Upper lobe of right lung (tissue), 1 donor: ENCODE data around the gene C14orf132. TPM values are rescaled to one million over a fixed set of nuclear protein-coding genes. Genes with fewer than 3 reads are reported as not detected.

Experiments
- ATAC-seq: fragments of 200-7000 bp; cut with Tn5 transposase; one replicate; pipeline ENCODE4 v1.9.1; 2020; ENCODE audit warnings: mild to moderate bottlenecking, moderate library complexity
- DNase-seq: peaks from one replicate; pipeline ENCODE4 v3.0.0-alpha.2; 2020
- H3K27ac ChIP-seq: fragments of 200-600 bp; one replicate; pipeline ENCODE4 v1.8.0; 2022
- H3K27me3 ChIP-seq: fragments of 200-600 bp; one replicate; pipeline ENCODE4 v1.8.0; 2022; ENCODE audit warnings: mild to moderate bottlenecking
- H3K36me3 ChIP-seq: fragments of 200-600 bp; one replicate; pipeline ENCODE4 v1.8.0; 2022
- H3K4me1 ChIP-seq: fragments of 200-600 bp; one replicate; pipeline ENCODE4 v1.8.0; 2022
- H3K4me3 ChIP-seq: fragments of 200-600 bp; one replicate; pipeline ENCODE4 v1.8.0; 2022; ENCODE audit warnings: mild to moderate bottlenecking
- H3K9me3 ChIP-seq: fragments of 200-600 bp; one replicate; pipeline ENCODE4 v1.8.0; 2022
- intact Hi-C: fragments of 100-400 bp; cut with DNase I; formaldehyde crosslinking; loops from one replicate; pipeline ENCODE4 v1.11.0; 2022
- total RNA-seq: library from RNA; stranded (reverse); fragmentation: NEBNext Ultra II Directional; extraction: Animal tissue kit (Norgen Biotek cat#: 25700); gene quantifications from one replicate; pipeline ENCODE4 v1.2.1, GENCODE V29; 2021
- TF ChIP-seq, protein P1 (sequence below): fragments of 200-600 bp; IDR thresholded peaks from one replicate; pipeline ENCODE4 v1.8.0; 2022; ENCODE audit warnings: antibody characterized with exemption
- donor health status: DM: no; HTN: yes; CAD: no; lungs with severe emphysema.

Gene C14orf132
- total RNA-seq, 1 donor from 2014 or later, result 63.1 TPM

DNA sequence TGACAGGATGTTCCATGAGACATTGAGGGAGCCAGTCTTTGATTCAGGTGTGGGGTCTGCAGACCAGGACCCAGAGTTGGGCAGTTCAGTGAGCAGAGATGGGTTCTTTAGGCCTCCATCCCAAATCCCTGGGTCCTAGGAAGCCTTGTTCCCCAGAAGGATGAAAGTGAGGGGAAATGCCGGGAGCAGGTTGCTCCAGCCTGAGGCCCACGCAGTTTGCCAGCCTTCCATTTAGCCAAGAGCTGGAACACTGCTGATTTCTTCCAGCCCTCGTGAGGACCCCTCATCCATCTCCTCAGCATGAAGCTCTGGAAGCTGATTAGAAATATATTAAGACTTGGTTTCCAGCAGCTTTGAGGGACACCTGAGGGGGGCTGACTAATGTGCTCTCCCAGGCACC, 12.1 kb downstream of the C14orf132 start:
- no peak overlapping the region for H3K27ac ChIP-seq
- H3K4me3 ChIP-seq, result no peak overlapping the region
- intact Hi-C loops, result no loop called here
- TF ChIP-seq, protein P1, sequence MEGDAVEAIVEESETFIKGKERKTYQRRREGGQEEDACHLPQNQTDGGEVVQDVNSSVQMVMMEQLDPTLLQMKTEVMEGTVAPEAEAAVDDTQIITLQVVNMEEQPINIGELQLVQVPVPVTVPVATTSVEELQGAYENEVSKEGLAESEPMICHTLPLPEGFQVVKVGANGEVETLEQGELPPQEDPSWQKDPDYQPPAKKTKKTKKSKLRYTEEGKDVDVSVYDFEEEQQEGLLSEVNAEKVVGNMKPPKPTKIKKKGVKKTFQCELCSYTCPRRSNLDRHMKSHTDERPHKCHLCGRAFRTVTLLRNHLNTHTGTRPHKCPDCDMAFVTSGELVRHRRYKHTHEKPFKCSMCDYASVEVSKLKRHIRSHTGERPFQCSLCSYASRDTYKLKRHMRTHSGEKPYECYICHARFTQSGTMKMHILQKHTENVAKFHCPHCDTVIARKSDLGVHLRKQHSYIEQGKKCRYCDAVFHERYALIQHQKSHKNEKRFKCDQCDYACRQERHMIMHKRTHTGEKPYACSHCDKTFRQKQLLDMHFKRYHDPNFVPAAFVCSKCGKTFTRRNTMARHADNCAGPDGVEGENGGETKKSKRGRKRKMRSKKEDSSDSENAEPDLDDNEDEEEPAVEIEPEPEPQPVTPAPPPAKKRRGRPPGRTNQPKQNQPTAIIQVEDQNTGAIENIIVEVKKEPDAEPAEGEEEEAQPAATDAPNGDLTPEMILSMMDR, result no peak
- ATAC-seq, result no peak
- H3K4me1 ChIP-seq, result no peaks in the 10 kb centered on the region
- DNase-seq, result no peak
- no peaks in the 10 kb centered on the region for H3K9me3 ChIP-seq
- peaks cover 12% of the 10 kb centered on the region for H3K36me3 ChIP-seq
- no peaks in the 10 kb centered on the region for H3K27me3 ChIP-seq

DNA sequence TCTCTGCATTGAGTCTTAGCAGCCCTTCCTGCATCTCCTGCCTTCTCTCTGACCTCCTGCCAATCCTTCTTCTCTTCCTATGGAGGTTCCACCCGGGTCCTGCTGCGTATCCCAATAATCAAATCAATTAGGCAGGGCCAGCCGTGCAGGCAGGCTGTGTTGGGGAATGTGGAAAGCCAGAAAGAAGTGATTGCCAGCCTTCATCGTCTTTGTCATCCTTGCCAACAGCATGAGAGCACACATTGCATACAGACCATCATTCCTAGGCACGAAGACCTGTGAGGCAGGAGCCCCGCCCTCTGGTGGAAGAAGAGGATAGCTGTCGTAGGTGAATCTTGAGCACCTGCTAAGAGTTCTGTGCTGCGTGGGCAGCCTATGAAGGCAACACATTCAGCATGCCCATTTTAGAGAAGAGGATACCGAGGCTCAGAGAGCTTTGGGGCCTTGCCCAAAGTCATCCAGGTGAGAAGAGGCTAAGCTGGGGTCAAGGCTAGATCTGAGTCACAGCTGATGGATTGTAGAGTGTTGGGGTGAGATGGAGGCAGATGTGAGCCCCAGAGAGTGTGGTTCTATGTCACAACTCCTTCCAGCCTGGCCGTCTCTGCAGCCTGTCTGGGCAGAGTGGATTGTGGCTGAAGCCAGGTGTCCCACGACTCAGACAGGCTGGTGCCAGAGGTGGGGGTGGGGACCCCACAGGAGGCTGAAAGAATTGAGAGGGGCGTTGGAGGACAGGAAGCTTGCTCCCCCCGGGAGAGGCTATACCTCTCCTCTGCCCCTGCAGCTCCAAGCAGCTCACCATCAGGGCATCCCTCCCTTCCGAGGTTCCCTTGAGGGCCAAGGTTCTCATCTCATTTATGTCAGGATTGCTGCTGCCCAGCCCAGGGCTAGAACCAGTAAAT, 12.7 kb downstream of the C14orf132 start:
- intact Hi-C loops, result no loop called here
- Histone ChIP-seq H3K9me3 (no peaks in the 10 kb centered on the region), H3K27me3 (no peaks in the 10 kb centered on the region), H3K27ac (no peak overlapping the region), H3K4me1 (no peaks in the 10 kb centered on the region), H3K36me3 (peaks cover 12% of the 10 kb centered on the region), H3K4me3 (no peak overlapping the region)
- ATAC-seq (no peak), DNase-seq (no peak)
- TF ChIP-seq, protein P1, result no peak

DNA sequence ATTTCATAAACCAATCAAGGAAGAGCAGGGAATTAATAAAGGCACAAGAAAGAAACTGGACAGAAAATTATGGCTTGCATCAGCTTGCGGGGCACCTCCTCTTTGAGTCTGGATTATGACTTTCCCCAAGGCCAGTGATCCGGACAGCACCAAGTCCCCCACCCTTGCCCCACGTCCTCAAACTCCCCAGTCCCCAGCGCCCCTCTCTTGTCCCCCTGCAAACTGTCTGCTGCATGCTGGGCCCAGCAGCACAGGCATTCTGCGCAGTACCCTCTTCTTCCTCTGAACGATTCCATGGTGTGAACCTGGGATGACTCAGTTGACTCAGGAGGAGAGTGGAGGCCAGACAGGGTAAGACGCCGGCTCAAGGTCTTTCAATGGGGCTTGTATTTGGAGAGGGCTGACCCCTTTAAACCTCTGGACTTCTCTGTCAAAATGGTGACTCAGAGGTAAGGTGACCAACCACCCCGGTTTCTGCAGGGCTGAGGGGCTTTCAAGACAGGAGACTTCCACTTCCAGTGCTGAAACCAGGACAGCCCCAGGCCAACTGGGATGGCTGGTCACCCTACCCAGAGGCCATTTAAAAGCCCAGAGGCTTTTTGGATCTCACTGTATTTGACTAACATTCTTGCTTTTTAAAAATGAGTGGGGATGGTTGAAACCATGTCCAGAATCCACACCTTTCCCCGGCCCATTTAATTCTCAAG, 13.5 kb downstream of the C14orf132 start:
- TF ChIP-seq, protein P1, result no peak
- H3K36me3 ChIP-seq, result peaks cover 12% of the 10 kb centered on the region
- ATAC-seq (no peak), DNase-seq (no peak)
- H3K27me3 ChIP-seq, result no peaks in the 10 kb centered on the region
- no peak overlapping the region for H3K4me3 ChIP-seq
- H3K9me3 ChIP-seq, result no peaks in the 10 kb centered on the region
- intact Hi-C loops, result no loop called here
- H3K27ac ChIP-seq, result no peak overlapping the region
- H3K4me1 ChIP-seq, result no peaks in the 10 kb centered on the region

DNA sequence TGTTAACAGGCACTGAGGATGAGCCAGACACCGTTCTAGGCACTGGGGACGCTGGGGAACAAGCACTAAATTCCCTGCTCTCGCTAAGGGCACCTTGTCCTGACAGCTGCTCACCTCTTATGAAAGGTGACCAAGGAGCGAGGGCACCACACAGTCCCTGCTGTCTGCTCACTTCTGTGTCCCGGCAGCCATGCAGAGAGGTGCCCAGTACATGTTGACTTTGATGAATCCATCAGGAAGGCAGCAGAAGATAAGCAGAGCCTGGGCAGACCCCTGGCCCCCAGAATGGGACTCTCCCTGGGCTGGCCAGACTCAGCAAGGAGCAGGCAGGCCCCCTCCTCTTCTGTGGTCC, 14.1 kb downstream of the C14orf132 start:
- no peak for ATAC-seq
- no peak for DNase-seq
- no peak overlapping the region for H3K27ac ChIP-seq
- TF ChIP-seq, protein P1, result no peak
- no peaks in the 10 kb centered on the region for H3K27me3 ChIP-seq
- intact Hi-C loops, result no loop called here
- no peaks in the 10 kb centered on the region for H3K4me1 ChIP-seq
- no peaks in the 10 kb centered on the region for H3K9me3 ChIP-seq
- no peak overlapping the region for H3K4me3 ChIP-seq
- peaks cover 12% of the 10 kb centered on the region for H3K36me3 ChIP-seq

DNA sequence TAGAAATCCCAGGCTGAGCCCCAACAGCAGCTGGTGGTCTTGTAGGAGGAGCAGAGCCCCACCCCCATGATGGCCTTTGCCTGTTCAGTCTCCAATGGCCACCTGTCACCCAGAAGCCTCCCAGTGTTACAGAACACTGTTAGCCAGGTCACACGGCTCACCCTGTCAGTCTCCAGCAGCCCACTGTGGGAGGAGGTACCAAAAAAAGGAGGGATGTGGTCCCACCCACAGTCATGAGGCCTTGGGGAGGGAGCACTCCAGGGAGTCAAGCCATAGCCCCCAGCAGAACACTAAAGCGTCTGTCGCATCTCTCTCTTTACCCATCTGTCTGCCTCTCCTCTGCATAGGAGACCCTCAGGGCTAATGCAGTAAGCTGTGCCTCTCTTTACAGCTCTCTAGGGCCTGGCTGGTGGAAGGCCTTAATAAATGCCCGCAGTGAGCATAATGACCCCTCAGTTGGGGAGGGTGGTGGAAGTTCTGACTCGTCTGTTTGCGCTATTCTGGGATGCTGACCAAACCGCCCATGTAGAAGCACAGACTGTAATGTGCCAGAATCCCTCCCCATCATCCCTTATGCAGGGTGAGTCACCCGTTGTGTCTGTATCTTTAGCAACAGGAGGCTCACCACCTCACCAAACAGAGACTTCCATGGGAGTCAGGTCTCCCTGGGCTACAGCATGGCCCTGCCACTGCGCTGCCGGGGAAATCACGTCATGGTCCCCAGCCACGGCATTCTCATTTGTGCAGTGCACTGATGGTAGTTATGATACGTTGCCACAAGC, 14.6 kb downstream of the C14orf132 start:
- DNase-seq, result no peak
- ATAC-seq, result peak; percentile 38
- no peaks in the 10 kb centered on the region for H3K27me3 ChIP-seq
- intact Hi-C loops, result no loop called here
- no peaks in the 10 kb centered on the region for H3K9me3 ChIP-seq
- H3K4me3 ChIP-seq, result no peak overlapping the region
- H3K36me3 ChIP-seq, result peaks cover 12% of the 10 kb centered on the region
- H3K4me1 ChIP-seq, result no peaks in the 10 kb centered on the region
- no peak overlapping the region for H3K27ac ChIP-seq
- TF ChIP-seq, protein P1, result no peak
